ENCODE data around the gene ZNF892. TPM values are rescaled to one million over a fixed set of nuclear protein-coding genes. Genes with fewer than 3 reads are reported as not detected.
A peak's percentile ranks its signal among the peaks of the same experiment; 100 is the strongest.
"Not testable (repeated sequence)": the region's sequence is repeated elsewhere in the genome, so short reads cannot be mapped to it uniquely, and the experiment has no call there.

Gene ZNF892
- total RNA-seq, 1 experiment from 2014 or later = 1.4 TPM

GRCh38 chr2:95208106-95208505 is 785 bp downstream of the ZNF892 start:
- no peak for DNase-seq (ENCODE audit: low read depth)
- in situ Hi-C loops (cut with HindIII; ENCODE audit: low pct_unique_long_range_greater_than_20kb, low sequenced_read_pairs) = no loop called here

DNA sequence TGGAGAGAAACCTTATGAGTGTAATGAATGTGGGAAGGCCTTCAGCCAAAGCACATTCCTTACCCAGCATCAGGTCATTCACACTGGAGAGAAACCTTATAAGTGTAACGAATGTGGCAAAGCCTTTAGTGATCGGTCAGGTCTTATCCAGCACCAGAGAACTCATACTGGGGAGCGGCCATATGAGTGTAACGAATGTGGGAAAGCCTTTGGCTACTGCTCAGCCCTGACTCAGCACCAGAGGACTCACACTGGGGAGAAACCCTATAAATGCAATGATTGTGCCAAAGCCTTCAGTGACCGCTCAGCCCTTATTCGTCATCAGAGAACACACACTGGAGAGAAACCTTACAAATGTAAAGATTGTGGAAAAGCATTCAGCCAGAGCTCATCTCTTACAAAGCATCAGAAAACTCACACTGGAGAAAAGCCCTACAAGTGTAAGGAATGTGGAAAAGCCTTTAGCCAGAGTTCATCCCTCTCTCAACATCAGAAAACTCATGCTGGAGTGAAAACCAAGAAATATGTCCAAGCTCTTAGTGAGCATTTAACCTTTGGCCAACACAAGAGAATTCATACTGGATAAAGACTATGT is 7.8 kb downstream of the ZNF892 start:
- in situ Hi-C loops (cut with HindIII; ENCODE audit: low pct_unique_long_range_greater_than_20kb, low sequenced_read_pairs) = no loop called here
- DNase-seq (ENCODE audit: low read depth) = peak; percentile 19

DNA sequence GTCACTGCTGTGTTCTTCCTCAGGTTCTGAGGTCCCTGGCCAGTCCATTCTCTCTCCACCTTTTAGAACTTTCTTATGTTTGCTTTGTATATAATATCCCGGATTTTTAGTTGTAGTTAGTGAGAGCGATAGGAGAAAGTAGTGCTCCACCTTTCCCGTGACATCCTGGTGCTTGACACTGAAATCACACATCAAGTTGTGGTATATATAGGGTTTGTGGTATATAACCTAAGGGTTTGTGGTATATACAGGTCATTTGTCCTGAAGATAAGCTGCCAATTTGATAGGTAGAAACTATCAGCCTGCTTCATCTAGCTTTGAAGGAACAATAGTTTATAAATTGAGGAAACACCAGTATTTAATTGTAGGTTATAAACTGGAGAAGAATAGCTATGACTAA is 13.1 kb downstream of the ZNF892 start:
- no peak for DNase-seq (ENCODE audit: low read depth)
- in situ Hi-C loops (cut with HindIII; ENCODE audit: low pct_unique_long_range_greater_than_20kb, low sequenced_read_pairs) = no loop called here

- in situ Hi-C loops (cut with HindIII; ENCODE audit: low pct_unique_long_range_greater_than_20kb, low sequenced_read_pairs) = no loop called here
- DNase-seq (ENCODE audit: low read depth) = no peak
Observed at GRCh38 chr2:95225658-95226057, 18.3 kb downstream of the ZNF892 start.

DNA sequence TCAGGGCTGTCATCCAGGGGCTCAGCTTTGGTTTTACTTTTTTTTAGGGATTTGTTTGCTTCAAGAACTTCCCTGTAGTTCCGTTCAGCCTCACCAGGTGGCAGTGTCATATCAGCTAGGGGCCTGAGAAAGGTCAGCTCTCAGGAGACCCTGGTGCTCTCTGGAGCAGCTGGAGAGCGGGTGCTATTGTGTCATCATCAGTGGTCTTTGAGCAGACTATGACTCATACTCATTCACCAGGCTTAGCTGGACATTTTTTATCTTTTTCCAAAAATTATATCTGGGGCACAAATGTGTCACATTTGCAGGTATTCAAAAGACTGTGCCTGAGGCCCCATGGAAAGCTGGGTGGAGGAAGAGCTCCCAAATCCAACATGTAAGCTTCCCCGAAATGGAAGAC is 24.4 kb downstream of the ZNF892 start:
- in situ Hi-C loops (cut with HindIII; ENCODE audit: low pct_unique_long_range_greater_than_20kb, low sequenced_read_pairs) = no loop called here
- peak; percentile 58 for DNase-seq (ENCODE audit: low read depth)

DNA sequence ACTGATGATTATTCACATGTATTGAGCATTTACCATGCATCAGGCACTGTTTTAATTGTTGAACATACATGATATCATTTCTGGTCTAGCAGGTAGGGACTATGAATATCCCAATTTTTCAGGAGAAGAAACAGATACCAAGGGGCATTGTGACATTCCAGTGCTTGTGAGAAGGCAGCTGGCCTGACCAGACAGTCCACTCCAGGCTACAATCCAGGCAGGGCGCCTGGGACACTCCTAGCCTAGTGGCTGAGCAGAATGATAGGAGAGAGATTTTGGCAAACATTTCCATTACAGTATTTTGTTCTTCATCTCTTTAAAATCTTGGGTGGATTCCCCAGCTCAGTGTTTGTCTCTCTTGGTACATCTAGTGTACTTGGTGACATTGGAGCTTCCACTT is 24.9 kb downstream of the ZNF892 start:
- in situ Hi-C loops (cut with HindIII; ENCODE audit: low pct_unique_long_range_greater_than_20kb, low sequenced_read_pairs) = no loop called here
- DNase-seq (ENCODE audit: low read depth) = no peak

- in situ Hi-C loops (cut with HindIII; ENCODE audit: low pct_unique_long_range_greater_than_20kb, low sequenced_read_pairs) = no loop called here
- peak; percentile 30 for DNase-seq (ENCODE audit: low read depth)
Observed at GRCh38 chr2:95234286-95234785, 27.0 kb downstream of the ZNF892 start.

DNA sequence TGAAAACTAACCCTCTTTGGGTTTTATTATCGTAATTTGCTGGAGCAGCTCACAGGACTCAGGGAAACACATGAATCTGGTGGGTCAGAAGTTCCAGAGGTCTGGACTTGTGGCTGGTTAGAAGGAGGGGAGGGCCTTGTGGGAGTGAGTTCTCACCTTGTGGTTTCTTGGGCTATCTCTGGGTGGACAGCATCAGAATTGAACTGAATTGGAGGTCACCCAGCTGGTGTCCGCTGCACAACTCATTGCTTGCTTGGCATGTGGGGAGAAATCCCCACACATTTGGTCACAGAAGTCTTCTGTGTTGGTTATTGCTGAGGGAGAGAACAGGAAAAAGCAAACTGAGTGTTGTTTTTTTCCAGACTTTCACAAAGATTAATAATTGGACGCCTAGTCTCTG is 27.5 kb downstream of the ZNF892 start:
- DNase-seq (ENCODE audit: low read depth) = peak; percentile 27
- in situ Hi-C loops (cut with HindIII; ENCODE audit: low pct_unique_long_range_greater_than_20kb, low sequenced_read_pairs) = no loop called here

GRCh38 chr2:95238131-95238530 is 30.8 kb downstream of the ZNF892 start:
- DNase-seq (ENCODE audit: low read depth) = no peak
- in situ Hi-C loops (cut with HindIII; ENCODE audit: low pct_unique_long_range_greater_than_20kb, low sequenced_read_pairs) = no loop called here

- no peak for DNase-seq (ENCODE audit: low read depth)
- in situ Hi-C loops (cut with HindIII; ENCODE audit: low pct_unique_long_range_greater_than_20kb, low sequenced_read_pairs) = no loop called here
Observed at GRCh38 chr2:95240091-95240490, 32.8 kb downstream of the ZNF892 start.

DNA sequence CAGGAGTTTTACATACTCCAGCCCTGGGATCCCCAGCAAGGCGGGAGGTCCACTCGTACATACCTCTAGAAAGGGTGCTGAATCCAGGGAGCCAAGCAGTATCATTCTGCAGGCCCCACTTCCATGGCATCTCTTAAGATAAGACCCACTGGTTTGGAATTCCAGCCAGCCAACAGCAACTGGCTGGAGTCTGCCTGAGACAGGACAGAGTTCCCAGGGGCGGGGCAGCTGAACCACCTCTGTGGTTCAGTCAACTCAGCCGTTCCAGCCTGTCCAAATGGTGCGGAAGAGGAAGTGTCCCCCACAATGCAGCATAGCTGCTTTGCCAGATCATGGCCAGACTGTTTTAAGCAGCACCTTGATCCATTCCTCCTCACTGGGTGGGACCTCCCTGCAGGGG is 33.2 kb downstream of the ZNF892 start:
- in situ Hi-C loops (cut with HindIII; ENCODE audit: low pct_unique_long_range_greater_than_20kb, low sequenced_read_pairs) = no loop called here

DNA sequence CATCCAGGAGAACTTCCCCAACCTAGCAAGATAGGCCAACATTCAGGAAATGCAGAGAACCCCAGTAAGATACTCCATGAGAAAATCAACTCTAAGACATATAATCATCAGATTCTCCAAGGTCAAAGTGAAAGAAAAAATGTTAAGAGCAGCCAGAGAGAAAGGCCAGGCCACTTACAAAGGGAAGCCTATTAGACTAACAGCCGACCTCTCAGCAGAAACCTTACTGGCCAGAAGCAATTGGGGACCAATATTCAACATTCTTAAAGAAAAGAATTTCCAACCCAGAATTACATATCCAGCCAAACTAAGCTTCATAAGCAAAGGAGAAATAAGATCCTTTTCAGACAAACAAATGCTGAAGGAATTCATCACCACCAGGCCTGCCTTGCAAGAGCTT is 34.8 kb downstream of the ZNF892 start:
- DNase-seq (ENCODE audit: low read depth); in situ Hi-C loops (cut with HindIII; ENCODE audit: low pct_unique_long_range_greater_than_20kb, low sequenced_read_pairs): not testable (repeated sequence)

More for the DNA sequence above, 33.2 kb downstream of the ZNF892 start:
- DNase-seq (ENCODE audit: low read depth) = no peak

Other genes with a start within 250 kb of the ZNF892 start
- gene MAL, start 181.8 kb upstream of the ZNF892 start, total RNA-seq (2014; rRNA removed; shearing (Covaris generic); ENCODE audit: low replicate concordance) = 1.4 TPM in 1 of 2 replicates, not detected in the other
- 104 and 112 TPM in 2 replicates for gene MRPS5, start 85.7 kb upstream of the ZNF892 start, total RNA-seq (2014; rRNA removed; shearing (Covaris generic); ENCODE audit: low replicate concordance)
- gene ZNF514, start 47.7 kb upstream of the ZNF892 start, total RNA-seq (2014; rRNA removed; shearing (Covaris generic); ENCODE audit: low replicate concordance) = 14.7 and 18.1 TPM in 2 replicates
- 3.3 and 4.4 TPM in 2 replicates for gene ZNF2, start 41.7 kb upstream of the ZNF892 start, total RNA-seq (2014; rRNA removed; shearing (Covaris generic); ENCODE audit: low replicate concordance)
- 0.43 TPM in 1 of 2 replicates, not detected in the other for gene PROM2, start 66.9 kb downstream of the ZNF892 start, total RNA-seq (2014; rRNA removed; shearing (Covaris generic); ENCODE audit: low replicate concordance)
- 1.0 and 1.2 TPM in 2 replicates for gene KCNIP3, start 89.8 kb downstream of the ZNF892 start, total RNA-seq (2014; rRNA removed; shearing (Covaris generic); ENCODE audit: low replicate concordance)
- gene FAHD2A, start 195.2 kb downstream of the ZNF892 start, total RNA-seq (2014; rRNA removed; shearing (Covaris generic); ENCODE audit: low replicate concordance) = 51.3 and 99.1 TPM in 2 replicates

All from Caki2 (cell line).